Measurements from ENCODE around the gene PNO1. TPM values are rescaled to one million over a fixed set of nuclear protein-coding genes. Genes with fewer than 3 reads are reported as not detected.
A peak's percentile ranks its signal among the peaks of the same experiment; 100 is the strongest.

PNO1 gene
- total and polyA plus RNA-seq, 4 donors: 6.6 to 12.2 (median 11.1) TPM

GRCh38 chr2:68193787-68194372 is 36.2 kb downstream of the PNO1 start:
- Histone ChIP-seq H3K4me1 (ENCODE audit: control insufficient read depth in 1 of 2, insufficient read depth in 2 of 2, low read length in 2 of 2) (peaks cover 0 to 12% of the 10 kb centered on the region in 2 donors), H3K4me3 (ENCODE audit: low read length in 2 of 2) (no peak overlapping the region), H3K36me3 (ENCODE audit: control insufficient read depth in 1 of 2, insufficient read depth in 2 of 2, low read length in 1 of 2) (no peaks in the 10 kb centered on the region), H3K9me3 (ENCODE audit: control insufficient read depth, low read length) (no peaks in the 10 kb centered on the region), H3K27ac (ENCODE audit: low read depth in 1 of 2, low read length in 2 of 2) (no peak overlapping the region), H3K27me3 (ENCODE audit: control insufficient read depth in 1 of 2, insufficient read depth in 2 of 2, low read length in 1 of 2) (no peaks in the 10 kb centered on the region)
- DNase-seq: no peak
- WGBS, 2 donors: 81 to 84% methylated on average over 4 of the region's 4 CpGs
- intact Hi-C loops (cut with DNase I): loop anchor here in 1 of 2 donors (10.0 kb wide), 2 partner anchors 91 to 241 kb away; no protein-coding TSS in a partner anchor
- ATAC-seq (ENCODE audit: low FRiP score): no peak

GRCh38 chr2:68195096-68195495 is 37.4 kb downstream of the PNO1 start:
- no peaks in the 10 kb centered on the region for H3K36me3 ChIP-seq (ENCODE audit: control insufficient read depth in 1 of 2, insufficient read depth in 2 of 2, low read length in 1 of 2)
- no peaks in the 10 kb centered on the region for H3K27me3 ChIP-seq (ENCODE audit: control insufficient read depth in 1 of 2, insufficient read depth in 2 of 2, low read length in 1 of 2)
- H3K4me3 ChIP-seq (ENCODE audit: low read length in 2 of 2): no peak overlapping the region
- intact Hi-C loops (cut with DNase I): loop anchor here (5.0 to 10.0 kb wide), 3 partner anchors 57 to 240 kb away; partner anchors contain the start of gene PPP3R1 (in 2 of the 2)
- H3K9me3 ChIP-seq (ENCODE audit: control insufficient read depth, low read length): no peaks in the 10 kb centered on the region
- peaks cover 0 to 12% of the 10 kb centered on the region in 2 donors for H3K4me1 ChIP-seq (ENCODE audit: control insufficient read depth in 1 of 2, insufficient read depth in 2 of 2, low read length in 2 of 2)
- DNase-seq (no peak), ATAC-seq (ENCODE audit: low FRiP score) (peak; percentile 26)
- H3K27ac ChIP-seq (ENCODE audit: low read depth in 1 of 2, low read length in 2 of 2): no peak overlapping the region

- no peak for DNase-seq
- ATAC-seq (ENCODE audit: low FRiP score): no peak
- Histone ChIP-seq H3K36me3 (ENCODE audit: control insufficient read depth in 1 of 2, insufficient read depth in 2 of 2, low read length in 1 of 2) (no peaks in the 10 kb centered on the region), H3K27me3 (ENCODE audit: control insufficient read depth in 1 of 2, insufficient read depth in 2 of 2, low read length in 1 of 2) (no peaks in the 10 kb centered on the region), H3K27ac (ENCODE audit: low read depth in 1 of 2, low read length in 2 of 2) (no peak overlapping the region), H3K9me3 (ENCODE audit: control insufficient read depth, low read length) (no peaks in the 10 kb centered on the region), H3K4me1 (ENCODE audit: control insufficient read depth in 1 of 2, insufficient read depth in 2 of 2, low read length in 2 of 2) (peaks cover 0 to 9% of the 10 kb centered on the region in 2 donors), H3K4me3 (ENCODE audit: low read length in 2 of 2) (no peak overlapping the region)
- intact Hi-C loops (cut with DNase I): loop anchor here (5.0 to 10.0 kb wide), 3 partner anchors 56 to 239 kb away; partner anchors contain the start of gene PPP3R1 (in 2 of the 2)
- 36 to 68% methylated on average over 4 of the region's 4 CpGs for WGBS, 2 donors
Measured at GRCh38 chr2:68196120-68196716, 38.5 kb downstream of the PNO1 start.

GRCh38 chr2:68200157-68200787 is 42.6 kb downstream of the PNO1 start:
- no peak for DNase-seq
- no peak for ATAC-seq (ENCODE audit: low FRiP score)
- Histone ChIP-seq H3K9me3 (ENCODE audit: control insufficient read depth, low read length) (no peaks in the 10 kb centered on the region), H3K27me3 (ENCODE audit: control insufficient read depth in 1 of 2, insufficient read depth in 2 of 2, low read length in 1 of 2) (no peaks in the 10 kb centered on the region), H3K4me1 (ENCODE audit: control insufficient read depth in 1 of 2, insufficient read depth in 2 of 2, low read length in 2 of 2) (peaks cover 0 to 1% of the 10 kb centered on the region in 2 donors), H3K36me3 (ENCODE audit: control insufficient read depth in 1 of 2, insufficient read depth in 2 of 2, low read length in 1 of 2) (no peaks in the 10 kb centered on the region), H3K27ac (ENCODE audit: low read depth in 1 of 2, low read length in 2 of 2) (no peak overlapping the region), H3K4me3 (ENCODE audit: low read length in 2 of 2) (no peak overlapping the region)
- intact Hi-C loops (cut with DNase I): no loop called here
- WGBS, 2 donors: 65 to 66% methylated on average over 4 of the region's 4 CpGs

- H3K4me1 ChIP-seq (ENCODE audit: control insufficient read depth in 1 of 2, insufficient read depth in 2 of 2, low read length in 2 of 2): no peaks in the 10 kb centered on the region
- no peak for DNase-seq
- no peak overlapping the region for H3K4me3 ChIP-seq (ENCODE audit: low read length in 2 of 2)
- no peaks in the 10 kb centered on the region for H3K9me3 ChIP-seq (ENCODE audit: control insufficient read depth, low read length)
- no peak for ATAC-seq (ENCODE audit: low FRiP score)
- H3K27me3 ChIP-seq (ENCODE audit: control insufficient read depth in 1 of 2, insufficient read depth in 2 of 2, low read length in 1 of 2): no peaks in the 10 kb centered on the region
- intact Hi-C loops (cut with DNase I): no loop called here
- H3K27ac ChIP-seq (ENCODE audit: low read depth in 1 of 2, low read length in 2 of 2): no peak overlapping the region
- whole genome bisulfite sequencing, 2 donors: 64 to 83% methylated on average over 3 of the region's 3 CpGs
- H3K36me3 ChIP-seq (ENCODE audit: control insufficient read depth in 1 of 2, insufficient read depth in 2 of 2, low read length in 1 of 2): no peaks in the 10 kb centered on the region
Measured at GRCh38 chr2:68203587-68203986, 45.9 kb downstream of the PNO1 start.

- DNase-seq (no peak), ATAC-seq (ENCODE audit: low FRiP score) (no peak)
- intact Hi-C loops (cut with DNase I): no loop called here
- no peak overlapping the region for H3K4me3 ChIP-seq (ENCODE audit: low read length in 2 of 2)
- H3K27ac ChIP-seq (ENCODE audit: low read depth in 1 of 2, low read length in 2 of 2): no peak overlapping the region
- no peaks in the 10 kb centered on the region for H3K27me3 ChIP-seq (ENCODE audit: control insufficient read depth in 1 of 2, insufficient read depth in 2 of 2, low read length in 1 of 2)
- H3K4me1 ChIP-seq (ENCODE audit: control insufficient read depth in 1 of 2, insufficient read depth in 2 of 2, low read length in 2 of 2): no peaks in the 10 kb centered on the region
- H3K36me3 ChIP-seq (ENCODE audit: control insufficient read depth in 1 of 2, insufficient read depth in 2 of 2, low read length in 1 of 2): no peaks in the 10 kb centered on the region
- H3K9me3 ChIP-seq (ENCODE audit: control insufficient read depth, low read length): no peaks in the 10 kb centered on the region
Measured at GRCh38 chr2:68206793-68207192, 49.1 kb downstream of the PNO1 start.

- ATAC-seq (ENCODE audit: low FRiP score): no peak
- WGBS, 2 donors: 91 to 95% methylated on average over 5 of the region's 5 CpGs
Measured at GRCh38 chr2:68214381-68214780, 56.7 kb downstream of the PNO1 start.

GRCh38 chr2:68216454-68217310 is 59.0 kb downstream of the PNO1 start:
- intact Hi-C loops (cut with DNase I): no loop called here
- peak; percentile 38 for ATAC-seq (ENCODE audit: low FRiP score)
- no peak for DNase-seq
- Histone ChIP-seq H3K27ac (ENCODE audit: low read depth in 1 of 2, low read length in 2 of 2) (no peak overlapping the region), H3K4me3 (ENCODE audit: low read length in 2 of 2) (no peak overlapping the region), H3K9me3 (ENCODE audit: control insufficient read depth, low read length) (no peaks in the 10 kb centered on the region), H3K36me3 (ENCODE audit: control insufficient read depth in 1 of 2, insufficient read depth in 2 of 2, low read length in 1 of 2) (peaks cover 0 to 2% of the 10 kb centered on the region in 2 donors), H3K27me3 (ENCODE audit: control insufficient read depth in 1 of 2, insufficient read depth in 2 of 2, low read length in 1 of 2) (no peaks in the 10 kb centered on the region), H3K4me1 (ENCODE audit: control insufficient read depth in 1 of 2, insufficient read depth in 2 of 2, low read length in 2 of 2) (peaks cover 3 to 9% of the 10 kb centered on the region in 2 donors)
- WGBS, 2 donors: 14 to 18% methylated on average over 2 of the region's 2 CpGs

More at GRCh38 chr2:68214381-68214780, 56.7 kb downstream of the PNO1 start:
- Histone ChIP-seq H3K36me3 (ENCODE audit: control insufficient read depth in 1 of 2, insufficient read depth in 2 of 2, low read length in 1 of 2) (peaks cover 0 to 2% of the 10 kb centered on the region in 2 donors), H3K4me3 (ENCODE audit: low read length in 2 of 2) (no peak overlapping the region), H3K27ac (ENCODE audit: low read depth in 1 of 2, low read length in 2 of 2) (no peak overlapping the region), H3K4me1 (ENCODE audit: control insufficient read depth in 1 of 2, insufficient read depth in 2 of 2, low read length in 2 of 2) (peaks cover 3 to 9% of the 10 kb centered on the region in 2 donors), H3K27me3 (ENCODE audit: control insufficient read depth in 1 of 2, insufficient read depth in 2 of 2, low read length in 1 of 2) (no peaks in the 10 kb centered on the region), H3K9me3 (ENCODE audit: control insufficient read depth, low read length) (no peaks in the 10 kb centered on the region)
- intact Hi-C loops (cut with DNase I): no loop called here
- DNase-seq: no peak

Data from aorta (tissue), 5 donors.